GM18520 (cell line): ENCODE data around the gene SYNM.
"Not testable (repeated sequence)": the region's sequence is repeated elsewhere in the genome, so short reads cannot be mapped to it uniquely, and the experiment has no call there.

ENCODE experiments used
- ATAC-seq: cut with Tn5 transposase; IDR thresholded peaks from one replicate; pipeline ENCODE4 v1.9.1; 2021; ENCODE audit not compliant: unreplicated experiment

SYNM gene, protein sequence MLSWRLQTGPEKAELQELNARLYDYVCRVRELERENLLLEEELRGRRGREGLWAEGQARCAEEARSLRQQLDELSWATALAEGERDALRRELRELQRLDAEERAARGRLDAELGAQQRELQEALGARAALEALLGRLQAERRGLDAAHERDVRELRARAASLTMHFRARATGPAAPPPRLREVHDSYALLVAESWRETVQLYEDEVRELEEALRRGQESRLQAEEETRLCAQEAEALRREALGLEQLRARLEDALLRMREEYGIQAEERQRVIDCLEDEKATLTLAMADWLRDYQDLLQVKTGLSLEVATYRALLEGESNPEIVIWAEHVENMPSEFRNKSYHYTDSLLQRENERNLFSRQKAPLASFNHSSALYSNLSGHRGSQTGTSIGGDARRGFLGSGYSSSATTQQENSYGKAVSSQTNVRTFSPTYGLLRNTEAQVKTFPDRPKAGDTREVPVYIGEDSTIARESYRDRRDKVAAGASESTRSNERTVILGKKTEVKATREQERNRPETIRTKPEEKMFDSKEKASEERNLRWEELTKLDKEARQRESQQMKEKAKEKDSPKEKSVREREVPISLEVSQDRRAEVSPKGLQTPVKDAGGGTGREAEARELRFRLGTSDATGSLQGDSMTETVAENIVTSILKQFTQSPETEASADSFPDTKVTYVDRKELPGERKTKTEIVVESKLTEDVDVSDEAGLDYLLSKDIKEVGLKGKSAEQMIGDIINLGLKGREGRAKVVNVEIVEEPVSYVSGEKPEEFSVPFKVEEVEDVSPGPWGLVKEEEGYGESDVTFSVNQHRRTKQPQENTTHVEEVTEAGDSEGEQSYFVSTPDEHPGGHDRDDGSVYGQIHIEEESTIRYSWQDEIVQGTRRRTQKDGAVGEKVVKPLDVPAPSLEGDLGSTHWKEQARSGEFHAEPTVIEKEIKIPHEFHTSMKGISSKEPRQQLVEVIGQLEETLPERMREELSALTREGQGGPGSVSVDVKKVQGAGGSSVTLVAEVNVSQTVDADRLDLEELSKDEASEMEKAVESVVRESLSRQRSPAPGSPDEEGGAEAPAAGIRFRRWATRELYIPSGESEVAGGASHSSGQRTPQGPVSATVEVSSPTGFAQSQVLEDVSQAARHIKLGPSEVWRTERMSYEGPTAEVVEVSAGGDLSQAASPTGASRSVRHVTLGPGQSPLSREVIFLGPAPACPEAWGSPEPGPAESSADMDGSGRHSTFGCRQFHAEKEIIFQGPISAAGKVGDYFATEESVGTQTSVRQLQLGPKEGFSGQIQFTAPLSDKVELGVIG (N-terminal part only)

GRCh38 chr15:99104788-99105513 is at the start of gene SYNM:
Gene SYNM, plus strand, starts transcription at chr15:99105080. Its CDS starts 120 bp downstream, at chr15:99105200.
- ATAC-seq: no peak

- ATAC-seq: no peak
These were observed 49.2 kb upstream of the SYNM start for GRCh38 chr15:99055555-99056134.

- ATAC-seq: no peak
These were observed 47.9 kb upstream of the SYNM start for GRCh38 chr15:99057020-99057419.

DNA sequence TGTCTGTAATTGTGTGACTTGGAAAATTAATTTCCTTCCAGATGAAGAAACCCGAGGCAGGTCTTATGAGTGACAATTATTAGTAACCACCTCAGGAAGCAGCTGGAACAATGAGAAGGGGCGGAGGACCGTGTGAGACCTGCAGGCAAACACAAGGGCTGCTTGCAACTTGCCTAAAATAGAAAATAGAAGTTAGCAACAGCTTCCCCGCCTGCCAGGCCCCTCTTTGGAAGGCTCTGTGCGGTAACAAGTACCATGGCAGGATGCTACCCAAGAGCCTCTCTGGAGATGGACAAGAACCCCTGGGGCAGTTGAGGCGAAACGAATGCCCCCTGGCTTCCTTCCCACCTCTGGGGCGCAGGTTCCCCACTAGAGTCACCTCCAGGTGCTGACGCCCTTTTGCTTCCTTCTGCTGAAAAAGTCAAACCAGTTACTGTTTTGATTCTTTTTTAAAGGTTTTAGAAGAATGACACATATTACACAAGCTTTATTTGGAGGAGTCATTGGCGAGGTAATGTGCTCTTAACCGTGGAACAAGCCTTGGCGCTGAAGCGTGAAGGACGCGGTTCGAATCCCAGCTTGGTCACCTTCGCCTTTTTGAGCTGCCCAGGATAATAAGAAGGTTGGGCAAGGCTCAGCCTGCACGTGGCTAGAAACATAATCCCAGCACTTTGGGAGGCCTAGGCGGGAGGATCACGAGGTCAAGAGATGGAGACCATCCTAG is 47.0 kb upstream of the SYNM start:
- ATAC-seq: no peak

DNA sequence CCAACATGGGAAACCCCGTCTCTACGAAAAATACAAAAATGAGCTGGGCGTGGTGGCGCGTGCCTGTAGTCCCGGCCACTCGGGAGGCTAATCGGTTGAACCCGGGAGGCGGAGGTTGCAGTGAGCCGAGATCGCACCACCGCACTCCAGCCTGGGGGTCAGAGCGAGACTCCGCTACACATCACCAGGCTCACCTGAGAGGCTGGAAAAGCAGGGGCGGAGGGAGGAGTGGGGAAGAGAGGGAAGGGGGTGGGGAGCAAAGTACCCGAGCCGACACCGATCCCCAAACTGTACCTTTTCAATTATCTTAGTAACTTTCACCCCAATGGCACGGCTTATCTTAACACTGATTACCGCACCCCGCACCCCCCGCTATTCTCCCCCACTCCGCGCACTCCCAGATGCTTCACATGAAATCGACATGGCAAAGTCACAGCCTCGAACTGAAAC is 46.4 kb upstream of the SYNM start:
- ATAC-seq: no peak

- peak; percentile 41 for ATAC-seq
These were observed 45.6 kb upstream of the SYNM start for GRCh38 chr15:99059010-99059981.

- ATAC-seq: not testable (repeated sequence)
These were observed 44.7 kb upstream of the SYNM start for GRCh38 chr15:99060186-99060585.

- ATAC-seq: no peak
These were observed 42.7 kb upstream of the SYNM start for GRCh38 chr15:99062226-99062625.

- no peak for ATAC-seq
These were observed 36.7 kb upstream of the SYNM start for GRCh38 chr15:99068186-99068585.

- ATAC-seq: no peak
These were observed 34.7 kb upstream of the SYNM start for GRCh38 chr15:99070208-99070607.

- no peak for ATAC-seq
These were observed 33.7 kb upstream of the SYNM start for GRCh38 chr15:99071091-99071680.

- no peak for ATAC-seq
These were observed 31.7 kb upstream of the SYNM start for GRCh38 chr15:99073008-99073717.

DNA sequence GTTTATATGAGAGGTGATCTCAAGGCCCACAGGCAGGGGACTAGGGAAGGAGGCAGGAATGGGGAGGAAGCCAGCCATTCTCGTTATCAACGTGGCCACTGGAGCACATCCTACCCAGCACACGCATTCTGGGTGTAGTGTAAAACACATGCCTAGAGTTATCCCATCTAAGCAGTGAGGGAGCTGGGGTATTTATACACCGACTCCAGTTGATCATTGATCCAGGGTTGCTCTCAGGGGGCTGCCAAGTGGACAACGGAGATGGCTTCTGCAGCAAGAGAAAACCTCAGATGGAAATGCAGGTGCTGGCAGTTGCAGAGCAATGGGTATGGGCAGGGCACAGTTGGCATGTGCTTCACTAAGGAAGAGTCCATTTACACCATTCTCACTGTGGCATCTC is 30.4 kb upstream of the SYNM start:
- no peak for ATAC-seq

DNA sequence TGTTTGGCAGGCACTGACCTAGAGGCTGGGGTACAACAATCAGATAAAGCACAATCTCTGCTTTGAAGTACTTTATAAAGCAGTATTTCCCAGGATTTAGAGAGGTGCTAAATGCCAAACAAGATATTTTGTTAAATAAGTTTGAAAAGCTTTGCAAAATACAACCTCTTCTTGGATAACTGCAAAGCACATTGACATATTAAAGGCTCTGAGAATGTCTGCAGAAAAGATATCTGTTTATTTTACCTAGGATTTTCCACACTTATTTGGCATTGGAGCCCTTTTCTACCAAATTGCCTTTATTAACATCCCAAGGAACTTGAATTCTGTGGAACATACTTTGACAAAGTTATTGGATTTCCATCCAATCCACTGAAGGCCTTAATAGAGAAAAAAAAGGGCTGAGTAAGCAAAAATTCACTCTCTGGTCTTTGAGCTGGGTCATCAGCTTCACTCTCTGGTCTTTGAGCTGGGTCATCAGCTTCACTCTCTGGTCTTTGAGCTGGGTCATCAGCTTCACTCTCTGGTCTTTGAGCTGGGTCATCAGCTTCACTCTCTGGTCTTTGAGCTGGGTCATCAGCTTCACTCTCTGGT is 29.7 kb upstream of the SYNM start:
- ATAC-seq: not testable (repeated sequence)

GRCh38 chr15:99076109-99076508 is 28.8 kb upstream of the SYNM start:
- no peak for ATAC-seq

DNA sequence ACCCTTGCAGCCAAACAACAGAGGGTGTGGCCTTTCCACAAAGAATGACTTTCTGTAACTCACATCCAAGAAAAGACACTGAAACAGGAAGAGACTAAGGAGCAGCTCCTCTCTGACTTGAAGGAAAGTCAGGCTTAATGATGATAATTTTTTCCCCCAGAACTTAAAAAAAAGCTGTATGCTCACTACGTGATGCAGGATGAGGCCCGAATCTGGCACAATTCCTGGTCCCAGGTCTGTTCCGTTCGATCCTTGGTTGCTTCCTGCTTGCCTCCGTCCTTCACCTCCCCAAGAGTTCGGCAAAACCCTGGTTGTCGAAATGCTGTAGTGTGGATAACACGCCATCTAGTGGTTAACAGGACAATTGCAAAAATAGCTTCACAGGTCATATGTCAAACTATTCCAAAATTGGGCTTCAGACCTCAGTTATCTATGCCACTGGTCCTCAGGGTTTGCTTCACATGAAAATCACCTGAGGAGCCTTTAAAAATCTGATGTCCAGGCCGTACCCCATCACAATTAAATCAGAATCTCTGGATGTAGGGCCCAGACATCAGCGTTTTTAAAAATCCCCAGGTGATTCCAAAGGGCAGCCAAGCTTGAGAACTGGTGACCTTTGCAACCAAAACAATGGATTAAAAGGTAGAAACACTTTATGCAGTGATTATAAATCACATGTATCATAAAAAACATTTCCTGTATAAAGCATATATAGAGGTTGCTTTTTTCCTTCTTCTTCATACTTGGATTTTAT is 28.1 kb upstream of the SYNM start:
- peak; percentile 74 for ATAC-seq
